HTERT RPE-1 (cell line): ENCODE measurements around the gene SORCS3.

Experiments used
- in situ Hi-C: fragments of 300-500 bp; cut with MboI; formaldehyde crosslinking; loops from 4 replicates; pipeline ENCODE4 v1.14.3; 2020; ENCODE audit warnings: low sequenced_read_pairs

SORCS3 gene

GRCh38 chr10:105073999-105074398 is 432.9 kb downstream of the SORCS3 start:
- in situ Hi-C loops, result no loop called here

GRCh38 chr10:105075031-105075430 is 433.9 kb downstream of the SORCS3 start:
- in situ Hi-C loops, result no loop called here

GRCh38 chr10:105085980-105086379 is 444.9 kb downstream of the SORCS3 start:
- in situ Hi-C loops, result no loop called here

- in situ Hi-C loops, result no loop called here
These were observed 453.0 kb downstream of the SORCS3 start for GRCh38 chr10:105094048-105094447.

GRCh38 chr10:105096316-105096715 is 455.2 kb downstream of the SORCS3 start:
- in situ Hi-C loops, result no loop called here

- in situ Hi-C loops, result no loop called here
These were observed 461.9 kb downstream of the SORCS3 start for GRCh38 chr10:105102977-105103376.

- in situ Hi-C loops, result no loop called here
These were observed 463.2 kb downstream of the SORCS3 start for GRCh38 chr10:105104297-105104696.

GRCh38 chr10:105109164-105109563 is 468.1 kb downstream of the SORCS3 start:
- in situ Hi-C loops, result no loop called here

GRCh38 chr10:105112862-105113261 is 471.8 kb downstream of the SORCS3 start:
- in situ Hi-C loops, result no loop called here

GRCh38 chr10:105113666-105114065 is 472.6 kb downstream of the SORCS3 start:
- in situ Hi-C loops, result no loop called here

- in situ Hi-C loops, result no loop called here
These were observed 480.7 kb downstream of the SORCS3 start for GRCh38 chr10:105121743-105122142.

GRCh38 chr10:105128111-105128510 is 487.0 kb downstream of the SORCS3 start:
- in situ Hi-C loops, result no loop called here

GRCh38 chr10:105138358-105138757 is 497.3 kb downstream of the SORCS3 start:
- in situ Hi-C loops, result no loop called here

- in situ Hi-C loops, result no loop called here
These were observed 498.3 kb downstream of the SORCS3 start for GRCh38 chr10:105139363-105139896.

GRCh38 chr10:105140600-105140999 is 499.5 kb downstream of the SORCS3 start:
- in situ Hi-C loops, result no loop called here

- in situ Hi-C loops, result no loop called here
These were observed 504.6 kb downstream of the SORCS3 start for GRCh38 chr10:105145711-105146110.

- in situ Hi-C loops, result no loop called here
These were observed 505.3 kb downstream of the SORCS3 start for GRCh38 chr10:105146436-105146835.

GRCh38 chr10:105148456-105148855 is 507.4 kb downstream of the SORCS3 start:
- in situ Hi-C loops, result no loop called here

- in situ Hi-C loops, result no loop called here
These were observed 507.8 kb downstream of the SORCS3 start for GRCh38 chr10:105148921-105149320.

GRCh38 chr10:105149371-105149891 is 508.3 kb downstream of the SORCS3 start:
- in situ Hi-C loops, result no loop called here

GRCh38 chr10:105150259-105150880 is 509.3 kb downstream of the SORCS3 start:
- in situ Hi-C loops, result no loop called here

- in situ Hi-C loops, result no loop called here
These were observed 513.6 kb downstream of the SORCS3 start for GRCh38 chr10:105154736-105155135.

GRCh38 chr10:105159268-105159667 is 518.2 kb downstream of the SORCS3 start:
- in situ Hi-C loops, result no loop called here
